HG03558 (cell line): ENCODE data around the gene PLCD3.
"Not testable (repeated sequence)": the region's sequence is repeated elsewhere in the genome, so short reads cannot be mapped to it uniquely, and the experiment has no call there.

Source experiments
- ATAC-seq: cut with Tn5 transposase; IDR thresholded peaks from one replicate; pipeline ENCODE4 v1.9.1; 2021; ENCODE audit warnings: moderate number of reproducible peaks; ENCODE audit not compliant: unreplicated experiment; ENCODE audit errors: extremely low read depth

PLCD3 gene

GRCh38 chr17:45135192-45135977, 3.1 kb upstream of the PLCD3 start, which contains the start of gene ACBD4:
Gene ACBD4 (plus strand): TSS chr17:45135687. CDS start chr17:45136145, 458 bp downstream.
- peak; percentile 50 for ATAC-seq

- no peak for ATAC-seq
Observed at GRCh38 chr17:45132572-45133463, 503 bp upstream of the PLCD3 start.

- no peak for ATAC-seq
Observed at GRCh38 chr17:45131616-45132319, 547 bp downstream of the PLCD3 start.

GRCh38 chr17:45130681-45131615, 1.4 kb downstream of the PLCD3 start:
- ATAC-seq, result no peak

- no peak for ATAC-seq
Observed at GRCh38 chr17:45129940-45130680, 2.2 kb downstream of the PLCD3 start.

- no peak for ATAC-seq
Observed at GRCh38 chr17:45129426-45129939, 2.8 kb downstream of the PLCD3 start.

- no peak for ATAC-seq
Observed at GRCh38 chr17:45128989-45129388, 3.3 kb downstream of the PLCD3 start.

- no peak for ATAC-seq
Observed at GRCh38 chr17:45128331-45128730, 4.0 kb downstream of the PLCD3 start.

- no peak for ATAC-seq
Observed at GRCh38 chr17:45127548-45128300, 4.6 kb downstream of the PLCD3 start.

GRCh38 chr17:45127207-45127547, 5.1 kb downstream of the PLCD3 start:
- ATAC-seq, result no peak

- no peak for ATAC-seq
Observed at GRCh38 chr17:45125509-45125908, 6.8 kb downstream of the PLCD3 start.

- not testable (repeated sequence) for ATAC-seq
Observed at GRCh38 chr17:45124797-45125122, 7.6 kb downstream of the PLCD3 start.

- no peak for ATAC-seq
Observed at GRCh38 chr17:45123930-45124796, 8.2 kb downstream of the PLCD3 start.

GRCh38 chr17:45123076-45123770, 9.1 kb downstream of the PLCD3 start:
- no peak for ATAC-seq

- no peak for ATAC-seq
Observed at GRCh38 chr17:45121055-45121454, 11.3 kb downstream of the PLCD3 start.

- no peak for ATAC-seq
Observed at GRCh38 chr17:45120558-45120957, 11.8 kb downstream of the PLCD3 start.

- ATAC-seq, result no peak
Observed at GRCh38 chr17:45119964-45120363, 12.4 kb downstream of the PLCD3 start.
